NCI-H748 (cell line): ENCODE results near the gene GOLPH3L.
"Not testable (repeated sequence)": the region's sequence is repeated elsewhere in the genome, so short reads cannot be mapped to it uniquely, and the experiment has no call there.

Experiments used
- DNase-seq: peaks from one replicate; lab custom pipeline; 2025; ENCODE audit not compliant: unreplicated experiment; lab: John Stamatoyannopoulos, UW

Gene GOLPH3L

GRCh38 chr1:150660584-150660983, 36.4 kb downstream of the GOLPH3L start:
- DNase-seq = no peak

GRCh38 chr1:150657064-150657463, 39.9 kb downstream of the GOLPH3L start:
- not testable (repeated sequence) for DNase-seq

GRCh38 chr1:150654635-150655034, 42.3 kb downstream of the GOLPH3L start:
- DNase-seq = not testable (repeated sequence)

GRCh38 chr1:150650193-150650592, 46.8 kb downstream of the GOLPH3L start:
- DNase-seq = peak; percentile 18

- no peak for DNase-seq
Measured at GRCh38 chr1:150649441-150650075, 47.4 kb downstream of the GOLPH3L start.

- DNase-seq = no peak
Measured at GRCh38 chr1:150642296-150642695, 54.7 kb downstream of the GOLPH3L start.

- not testable (repeated sequence) for DNase-seq
Measured at GRCh38 chr1:150641126-150641815, 55.7 kb downstream of the GOLPH3L start.

- peak; percentile 46 for DNase-seq
Measured at GRCh38 chr1:150638430-150638829, 58.5 kb downstream of the GOLPH3L start.

- DNase-seq = peak; percentile 17
Measured at GRCh38 chr1:150634839-150635622, 61.9 kb downstream of the GOLPH3L start.

GRCh38 chr1:150629115-150629928, 67.6 kb downstream of the GOLPH3L start, which contains the start of gene ENSA:
ENSA (minus strand) TSS chr1:150629612; CDS start chr1:150629470, 142 bp downstream.
- DNase-seq = peak; percentile 99

GRCh38 chr1:150628766-150629114, 68.2 kb downstream of the GOLPH3L start:
- DNase-seq = peak; percentile 36

- no peak for DNase-seq
Measured at GRCh38 chr1:150627826-150628410, 69.0 kb downstream of the GOLPH3L start.

GRCh38 chr1:150626150-150626549, 70.8 kb downstream of the GOLPH3L start:
- no peak for DNase-seq

GRCh38 chr1:150624546-150624945, 72.4 kb downstream of the GOLPH3L start:
- not testable (repeated sequence) for DNase-seq

- DNase-seq = not testable (repeated sequence)
Measured at GRCh38 chr1:150624134-150624533, 72.8 kb downstream of the GOLPH3L start.

- no peak for DNase-seq
Measured at GRCh38 chr1:150622303-150622975, 74.5 kb downstream of the GOLPH3L start.

- peak; percentile 25 for DNase-seq
Measured at GRCh38 chr1:150621497-150622302, 75.3 kb downstream of the GOLPH3L start.

GRCh38 chr1:150620919-150621318, 76.0 kb downstream of the GOLPH3L start:
- DNase-seq = no peak
